ENCODE measurements around the gene INSL3.

The INSL3 gene

DNA sequence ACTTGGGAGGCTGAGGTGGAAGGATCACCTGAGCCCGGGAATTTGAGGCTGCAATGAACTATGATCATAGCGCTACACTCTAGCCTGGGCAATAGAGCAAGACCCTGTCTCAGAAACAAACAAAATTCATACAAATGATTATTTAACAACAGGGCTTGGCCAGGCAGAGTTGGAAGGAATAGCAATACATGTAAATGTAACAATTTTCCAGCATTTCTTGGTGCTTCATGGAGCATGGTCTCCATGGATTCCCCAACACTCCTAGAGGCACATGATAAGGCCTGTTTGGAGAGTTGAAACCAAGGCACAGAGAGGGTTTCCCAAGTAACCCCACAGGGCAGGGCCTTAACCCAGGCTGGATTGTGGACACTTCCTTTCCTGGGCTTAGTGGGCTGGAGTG lies 10.2 kb downstream of the INSL3 start:
- TF ChIP-seq, protein P1, sequence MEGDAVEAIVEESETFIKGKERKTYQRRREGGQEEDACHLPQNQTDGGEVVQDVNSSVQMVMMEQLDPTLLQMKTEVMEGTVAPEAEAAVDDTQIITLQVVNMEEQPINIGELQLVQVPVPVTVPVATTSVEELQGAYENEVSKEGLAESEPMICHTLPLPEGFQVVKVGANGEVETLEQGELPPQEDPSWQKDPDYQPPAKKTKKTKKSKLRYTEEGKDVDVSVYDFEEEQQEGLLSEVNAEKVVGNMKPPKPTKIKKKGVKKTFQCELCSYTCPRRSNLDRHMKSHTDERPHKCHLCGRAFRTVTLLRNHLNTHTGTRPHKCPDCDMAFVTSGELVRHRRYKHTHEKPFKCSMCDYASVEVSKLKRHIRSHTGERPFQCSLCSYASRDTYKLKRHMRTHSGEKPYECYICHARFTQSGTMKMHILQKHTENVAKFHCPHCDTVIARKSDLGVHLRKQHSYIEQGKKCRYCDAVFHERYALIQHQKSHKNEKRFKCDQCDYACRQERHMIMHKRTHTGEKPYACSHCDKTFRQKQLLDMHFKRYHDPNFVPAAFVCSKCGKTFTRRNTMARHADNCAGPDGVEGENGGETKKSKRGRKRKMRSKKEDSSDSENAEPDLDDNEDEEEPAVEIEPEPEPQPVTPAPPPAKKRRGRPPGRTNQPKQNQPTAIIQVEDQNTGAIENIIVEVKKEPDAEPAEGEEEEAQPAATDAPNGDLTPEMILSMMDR (IDR thresholded peaks at IDR 0.05; ENCODE audit: low read length): no peak
- no peak for TF ChIP-seq EZH2 (optimal IDR thresholded peaks at IDR 0.05; ENCODE audit: low read depth, low read length)
- TF ChIP-seq EZH2phosphoT487 (IDR thresholded peaks at IDR 0.05; ENCODE audit: low read length): no peak
- no peaks in the 10 kb centered on the region for H3K9me2 ChIP-seq (replicated peaks; ENCODE audit: insufficient read depth, low read length)
- peaks cover 68% of the 10 kb centered on the region for H3K27me3 ChIP-seq (replicated peaks; ENCODE audit: insufficient read depth, low read length)
- H4K20me1 ChIP-seq (ENCODE audit: insufficient read depth, low read length): no peaks in the 10 kb centered on the region
- no peaks in the 10 kb centered on the region for H3K9me3 ChIP-seq (replicated peaks; ENCODE audit: insufficient read depth, low read length)
- H3K36me3 ChIP-seq (replicated peaks; ENCODE audit: insufficient read depth, low read length): no peaks in the 10 kb centered on the region
- DNase-seq: no peak
- H2AFZ ChIP-seq (ENCODE audit: low read length): no peak overlapping the region
- H3K4me1 ChIP-seq (ENCODE audit: low read length): no peaks in the 10 kb centered on the region
- no peaks in the 10 kb centered on the region for H3K79me2 ChIP-seq (ENCODE audit: low read length)
- H3F3A ChIP-seq (ENCODE audit: insufficient read depth, low read length): no peaks in the 10 kb centered on the region
- H3K27ac ChIP-seq (ENCODE audit: low read length): no peak overlapping the region
- H3K9ac ChIP-seq (ENCODE audit: low read length): no peak overlapping the region
- no peak overlapping the region for H3K4me3 ChIP-seq (ENCODE audit: low read length)
- H3K4me2 ChIP-seq (ENCODE audit: low read depth, low read length): no peak overlapping the region

DNA sequence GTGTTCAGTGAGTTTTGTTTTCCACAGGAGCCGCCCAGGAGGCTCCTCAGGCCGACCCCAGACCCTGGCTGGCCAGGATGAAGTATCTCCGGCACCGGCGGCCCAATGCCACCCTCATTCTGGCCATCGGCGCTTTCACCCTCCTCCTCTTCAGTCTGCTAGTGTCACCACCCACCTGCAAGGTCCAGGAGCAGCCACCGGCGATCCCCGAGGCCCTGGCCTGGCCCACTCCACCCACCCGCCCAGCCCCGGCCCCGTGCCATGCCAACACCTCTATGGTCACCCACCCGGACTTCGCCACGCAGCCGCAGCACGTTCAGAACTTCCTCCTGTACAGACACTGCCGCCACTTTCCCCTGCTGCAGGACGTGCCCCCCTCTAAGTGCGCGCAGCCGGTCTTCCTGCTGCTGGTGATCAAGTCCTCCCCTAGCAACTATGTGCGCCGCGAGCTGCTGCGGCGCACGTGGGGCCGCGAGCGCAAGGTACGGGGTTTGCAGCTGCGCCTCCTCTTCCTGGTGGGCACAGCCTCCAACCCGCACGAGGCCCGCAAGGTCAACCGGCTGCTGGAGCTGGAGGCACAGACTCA lies 13.5 kb downstream of the INSL3 start:
- H4K20me1 ChIP-seq (ENCODE audit: insufficient read depth, low read length): no peaks in the 10 kb centered on the region
- H3K79me2 ChIP-seq (ENCODE audit: low read length): no peaks in the 10 kb centered on the region
- peaks cover 70% of the 10 kb centered on the region for H3K27me3 ChIP-seq (replicated peaks; ENCODE audit: insufficient read depth, low read length)
- no peaks in the 10 kb centered on the region for H3K36me3 ChIP-seq (replicated peaks; ENCODE audit: insufficient read depth, low read length)
- no peaks in the 10 kb centered on the region for H3K4me1 ChIP-seq (ENCODE audit: low read length)
- no peak overlapping the region for H3K4me2 ChIP-seq (ENCODE audit: low read depth, low read length)
- H3K9me2 ChIP-seq (replicated peaks; ENCODE audit: insufficient read depth, low read length): no peaks in the 10 kb centered on the region
- TF ChIP-seq EZH2phosphoT487 (IDR thresholded peaks at IDR 0.05; ENCODE audit: low read length) (no peak), EZH2 (optimal IDR thresholded peaks at IDR 0.05; ENCODE audit: low read depth, low read length) (no peak)
- TF ChIP-seq, protein P1 (IDR thresholded peaks at IDR 0.05; ENCODE audit: low read length): no peak
- DNase-seq: no peak
- no peaks in the 10 kb centered on the region for H3K9me3 ChIP-seq (replicated peaks; ENCODE audit: insufficient read depth, low read length)
- no peak overlapping the region for H3K4me3 ChIP-seq (ENCODE audit: low read length)
- H2AFZ ChIP-seq (ENCODE audit: low read length): no peak overlapping the region
- H3F3A ChIP-seq (ENCODE audit: insufficient read depth, low read length): no peaks in the 10 kb centered on the region
- no peak overlapping the region for H3K27ac ChIP-seq (ENCODE audit: low read length)
- no peak overlapping the region for H3K9ac ChIP-seq (ENCODE audit: low read length)

GRCh38 chr19:17806945-17807344 lies 14.4 kb downstream of the INSL3 start:
- H3K9ac ChIP-seq (ENCODE audit: low read length): no peak overlapping the region
- no peak for DNase-seq
- no peaks in the 10 kb centered on the region for H4K20me1 ChIP-seq (ENCODE audit: insufficient read depth, low read length)
- no peaks in the 10 kb centered on the region for H3K9me3 ChIP-seq (replicated peaks; ENCODE audit: insufficient read depth, low read length)
- no peak overlapping the region for H3K4me3 ChIP-seq (ENCODE audit: low read length)
- H3F3A ChIP-seq (ENCODE audit: insufficient read depth, low read length): no peaks in the 10 kb centered on the region
- peaks cover 70% of the 10 kb centered on the region for H3K27me3 ChIP-seq (replicated peaks; ENCODE audit: insufficient read depth, low read length)
- no peak overlapping the region for H3K27ac ChIP-seq (ENCODE audit: low read length)
- no peak for TF ChIP-seq EZH2phosphoT487 (IDR thresholded peaks at IDR 0.05; ENCODE audit: low read length)
- TF ChIP-seq, protein P1 (IDR thresholded peaks at IDR 0.05; ENCODE audit: low read length): no peak
- H3K79me2 ChIP-seq (ENCODE audit: low read length): no peaks in the 10 kb centered on the region
- no peaks in the 10 kb centered on the region for H3K9me2 ChIP-seq (replicated peaks; ENCODE audit: insufficient read depth, low read length)
- no peak overlapping the region for H3K4me2 ChIP-seq (ENCODE audit: low read depth, low read length)
- H3K4me1 ChIP-seq (ENCODE audit: low read length): no peaks in the 10 kb centered on the region
- no peak overlapping the region for H2AFZ ChIP-seq (ENCODE audit: low read length)
- H3K36me3 ChIP-seq (replicated peaks; ENCODE audit: insufficient read depth, low read length): no peaks in the 10 kb centered on the region
